LNCaP clone FGC (cell line): ENCODE results near the gene B3GALNT2.
A peak's percentile ranks its signal among the peaks of the same experiment; 100 is the strongest.

Experiments
- DNase-seq: peaks from one replicate; pipeline ENCODE4 v3.0.0-alpha.2; 2011; ENCODE audit warnings: low read depth
- H3K4me3 ChIP-seq: 2 replicates; pipeline ENCODE4 v1.5.1; 2011; ENCODE audit warnings: mild to moderate bottlenecking, low read depth, low read length, control low read depth
- TF ChIP-seq, protein P1 (sequence below): IDR thresholded peaks from 2 replicates; pipeline ENCODE4 v1.5.1; 2012; ENCODE audit warnings: mild to moderate bottlenecking; ENCODE audit not compliant: control insufficient read depth, insufficient read depth; ENCODE audit errors: extremely low read depth

B3GALNT2 gene

GRCh38 chr1:235513495-235514366 is 9.5 kb upstream of the B3GALNT2 start:
- TF ChIP-seq, protein P1, sequence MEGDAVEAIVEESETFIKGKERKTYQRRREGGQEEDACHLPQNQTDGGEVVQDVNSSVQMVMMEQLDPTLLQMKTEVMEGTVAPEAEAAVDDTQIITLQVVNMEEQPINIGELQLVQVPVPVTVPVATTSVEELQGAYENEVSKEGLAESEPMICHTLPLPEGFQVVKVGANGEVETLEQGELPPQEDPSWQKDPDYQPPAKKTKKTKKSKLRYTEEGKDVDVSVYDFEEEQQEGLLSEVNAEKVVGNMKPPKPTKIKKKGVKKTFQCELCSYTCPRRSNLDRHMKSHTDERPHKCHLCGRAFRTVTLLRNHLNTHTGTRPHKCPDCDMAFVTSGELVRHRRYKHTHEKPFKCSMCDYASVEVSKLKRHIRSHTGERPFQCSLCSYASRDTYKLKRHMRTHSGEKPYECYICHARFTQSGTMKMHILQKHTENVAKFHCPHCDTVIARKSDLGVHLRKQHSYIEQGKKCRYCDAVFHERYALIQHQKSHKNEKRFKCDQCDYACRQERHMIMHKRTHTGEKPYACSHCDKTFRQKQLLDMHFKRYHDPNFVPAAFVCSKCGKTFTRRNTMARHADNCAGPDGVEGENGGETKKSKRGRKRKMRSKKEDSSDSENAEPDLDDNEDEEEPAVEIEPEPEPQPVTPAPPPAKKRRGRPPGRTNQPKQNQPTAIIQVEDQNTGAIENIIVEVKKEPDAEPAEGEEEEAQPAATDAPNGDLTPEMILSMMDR, result peak; percentile 84
- peak; percentile 56 for DNase-seq
- H3K4me3 ChIP-seq, result no peak overlapping the region

DNA sequence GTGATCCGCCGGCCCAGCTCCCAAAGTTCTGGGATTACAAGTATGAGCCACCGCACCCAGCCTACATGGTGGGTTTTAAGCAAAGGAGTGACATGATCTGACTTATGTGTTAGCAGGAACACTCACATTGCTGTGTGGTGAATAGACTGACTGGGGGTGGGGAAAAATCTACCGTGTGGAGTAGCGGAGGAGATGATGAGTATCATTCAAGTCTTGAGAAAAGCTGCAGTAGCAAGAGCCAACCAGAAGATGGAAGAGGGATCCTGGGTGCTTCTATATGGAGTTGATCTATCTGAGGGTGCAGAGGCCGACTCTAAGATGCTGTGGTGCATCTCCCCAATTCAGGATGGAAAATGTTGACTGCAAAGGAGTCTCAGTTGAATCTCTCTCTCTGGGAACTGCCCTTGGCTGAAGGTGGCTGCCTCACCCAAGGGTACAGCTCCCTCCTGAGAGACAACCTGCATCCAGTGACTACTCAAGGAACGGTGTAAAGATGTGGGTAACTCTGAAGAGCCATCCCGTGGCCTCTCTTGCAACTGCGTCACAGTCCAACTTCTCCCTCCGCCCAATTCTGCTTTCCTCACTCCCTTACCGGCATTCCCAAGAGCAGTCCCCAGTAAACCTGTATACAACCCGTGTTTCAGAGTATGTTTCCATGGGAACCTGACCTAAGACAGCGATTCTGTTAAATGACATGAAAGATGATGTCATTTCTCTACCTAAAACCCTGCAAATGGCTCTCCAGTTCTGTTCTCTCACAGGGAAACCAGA is 7.4 kb upstream of the B3GALNT2 start:
- DNase-seq, result no peak
- TF ChIP-seq, protein P1, result no peak
- no peak overlapping the region for H3K4me3 ChIP-seq

GRCh38 chr1:235510823-235511222 is 6.6 kb upstream of the B3GALNT2 start:
- TF ChIP-seq, protein P1, result no peak
- no peak for DNase-seq
- H3K4me3 ChIP-seq, result no peak overlapping the region

- H3K4me3 ChIP-seq, result no peak overlapping the region
- TF ChIP-seq, protein P1, result no peak
- no peak for DNase-seq
These were observed 3.4 kb upstream of the B3GALNT2 start for GRCh38 chr1:235507623-235508022.

DNA sequence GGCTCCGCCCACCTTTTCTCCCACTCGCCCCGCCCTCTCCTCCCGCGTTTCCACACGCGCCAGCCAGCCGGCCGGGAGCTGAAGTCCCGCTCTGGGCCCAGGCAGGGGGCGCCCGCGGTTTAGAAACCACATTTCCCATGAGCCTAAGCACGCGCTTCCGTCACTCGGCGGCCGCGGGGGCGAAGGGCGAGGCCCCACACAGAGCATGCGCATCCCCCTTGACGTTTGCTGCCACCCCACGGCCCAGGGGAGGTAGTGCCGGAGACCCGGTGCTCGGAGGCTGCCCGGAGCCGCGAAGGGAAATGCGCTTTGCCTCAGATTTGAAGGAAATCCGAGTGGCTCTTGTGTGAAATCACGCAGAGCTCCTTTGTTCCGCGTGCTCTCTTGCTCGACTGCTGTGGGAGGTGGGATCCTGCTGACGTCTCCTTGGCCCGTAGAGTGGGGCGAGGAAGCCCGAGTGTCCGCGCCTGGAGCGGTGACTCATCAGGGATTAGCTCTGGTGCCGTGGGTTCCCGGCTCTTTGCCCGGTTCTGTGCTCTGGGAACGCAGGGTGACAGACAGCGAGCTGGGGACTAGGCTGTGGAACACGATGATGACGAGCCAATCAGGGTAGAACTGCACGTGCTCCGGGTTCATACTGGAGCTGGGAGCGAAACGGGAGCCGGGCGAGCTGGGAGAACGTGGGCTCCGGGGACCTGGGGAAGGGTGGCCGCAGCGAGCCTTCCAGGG is 406 bp upstream of the B3GALNT2 start:
- TF ChIP-seq, protein P1, result peak; percentile 85
- peak overlapping the region; percentile 57 for H3K4me3 ChIP-seq
- DNase-seq, result peak; percentile 97

DNA sequence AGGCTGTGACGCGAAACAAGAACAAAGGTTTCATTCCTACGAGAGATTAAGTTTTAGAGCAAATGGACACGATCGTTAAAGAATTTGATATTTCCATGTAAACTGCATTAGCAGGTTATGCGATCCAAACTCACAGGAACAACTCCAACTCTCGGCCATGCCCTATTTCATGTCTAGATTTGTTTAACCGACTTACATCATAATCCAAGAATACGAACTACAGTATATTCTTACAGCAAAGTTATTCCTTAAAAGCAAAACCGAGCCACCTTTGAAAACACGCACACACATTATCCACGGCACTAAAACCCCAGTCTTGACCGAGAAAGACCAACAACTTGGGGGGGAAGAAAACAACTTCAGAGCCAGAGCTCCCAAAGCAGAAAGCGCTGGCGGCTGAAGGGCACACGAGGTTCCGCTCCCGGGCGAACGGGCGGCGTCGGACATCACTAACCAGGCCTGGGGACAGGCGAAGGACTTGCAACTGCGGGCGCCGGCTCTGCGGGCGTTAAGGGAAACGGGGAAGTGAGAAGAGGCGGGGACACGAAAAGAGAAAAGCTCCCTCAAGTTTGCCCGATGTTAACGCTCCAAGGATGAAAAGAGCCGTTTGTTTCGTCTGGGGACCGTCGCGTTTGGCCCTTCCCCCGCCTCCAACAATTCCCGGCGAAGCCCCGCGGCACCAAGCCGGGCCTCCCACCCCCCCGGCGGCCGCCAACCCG is 690 bp downstream of the B3GALNT2 start:
- TF ChIP-seq, protein P1, result no peak
- no peak for DNase-seq
- H3K4me3 ChIP-seq, result peak overlapping the region; percentile 57
